HG03432 (cell line): ENCODE measurements around the gene TMED5.
"Not testable (repeated sequence)": the region's sequence is repeated elsewhere in the genome, so short reads cannot be mapped to it uniquely, and the experiment has no call there.

ENCODE experiments used
- ATAC-seq: cut with Tn5 transposase; IDR thresholded peaks from one replicate; pipeline ENCODE4 v1.9.1; 2021; ENCODE audit warnings: mild to moderate bottlenecking, moderate library complexity; ENCODE audit not compliant: unreplicated experiment

The TMED5 gene

DNA sequence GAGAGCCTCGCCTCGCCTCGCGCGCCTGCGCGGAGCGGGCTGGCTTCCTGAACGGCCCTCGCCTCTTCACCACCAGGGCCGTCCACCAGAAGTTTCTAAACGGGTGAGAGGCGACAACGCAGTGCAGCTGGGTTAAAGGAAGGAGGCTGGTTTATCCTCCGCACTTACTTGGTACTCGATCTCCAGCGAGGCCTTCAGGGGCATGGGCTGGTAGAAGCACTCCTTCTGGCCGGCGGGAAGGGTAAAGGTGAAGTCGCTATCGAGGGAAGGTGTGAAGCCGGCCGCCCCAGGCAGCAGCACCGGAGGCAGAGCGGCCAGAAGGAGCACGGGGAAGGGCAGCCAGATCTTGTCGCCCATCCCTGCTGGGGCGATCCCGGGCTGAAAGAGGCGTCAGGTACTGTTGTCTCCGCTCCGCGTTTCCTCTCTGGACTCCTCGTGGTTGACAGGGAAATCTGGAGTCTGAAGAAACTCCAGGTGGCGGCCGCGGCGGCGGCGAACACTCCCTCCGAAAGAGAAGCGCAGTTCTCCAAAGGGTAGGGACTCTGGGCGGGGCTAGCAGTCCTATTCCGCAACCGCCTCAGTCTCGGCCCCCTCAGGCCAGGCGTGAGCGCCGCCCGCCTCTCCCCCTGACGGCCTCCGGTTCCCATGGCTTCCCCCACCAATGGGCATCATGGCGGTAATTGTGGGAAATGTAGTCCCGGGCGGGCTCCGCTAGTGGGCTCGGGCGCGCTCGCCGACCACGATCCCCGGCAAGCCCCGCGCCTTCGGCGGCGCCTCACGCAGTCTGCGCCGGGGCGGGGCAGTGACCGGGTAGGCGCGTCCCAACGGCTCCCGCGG is at the start of gene TMED5:
TSS of gene TMED5 (minus strand) at position 528 of the 837 bp plus-strand sequence. CDS start at position 357, 171 bp downstream.
- ATAC-seq, result peak; percentile 84

DNA sequence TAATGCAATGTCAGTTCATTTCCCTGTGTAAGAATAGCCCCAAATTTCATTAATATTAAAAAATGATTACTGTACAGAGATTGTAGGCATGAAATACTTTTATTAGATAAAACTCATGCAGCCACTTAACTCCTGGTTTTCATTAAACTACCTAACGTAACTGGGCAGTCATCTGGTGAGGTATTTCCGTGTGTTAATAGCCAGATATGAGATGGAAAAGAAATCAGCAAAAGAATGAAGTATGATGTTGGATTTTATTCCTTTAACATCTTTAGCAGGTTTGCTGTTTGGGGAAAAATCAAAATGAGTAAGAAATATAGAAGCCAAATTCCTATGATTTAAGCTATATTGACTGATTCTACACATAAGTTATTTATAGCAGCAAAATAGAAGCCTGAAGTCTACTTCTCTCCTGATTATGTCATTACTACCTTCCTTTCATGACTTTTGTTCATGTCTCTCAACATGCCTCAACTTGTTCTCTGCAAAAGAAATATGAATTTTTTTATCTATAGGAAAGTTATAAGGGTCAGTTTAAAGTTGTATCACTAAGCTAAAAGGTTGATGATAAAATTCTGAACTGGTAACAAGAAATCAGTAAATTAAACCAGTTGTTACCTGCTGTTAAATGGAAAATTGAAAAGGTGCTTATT is 42.9 kb upstream of the TMED5 start:
- ATAC-seq, result no peak

- no peak for ATAC-seq
Observed at GRCh38 chr1:93221913-93222312, 41.7 kb upstream of the TMED5 start.

- ATAC-seq, result not testable (repeated sequence)
Observed at GRCh38 chr1:93220716-93221115, 40.5 kb upstream of the TMED5 start.

- no peak for ATAC-seq
Observed at GRCh38 chr1:93219443-93219842, 39.2 kb upstream of the TMED5 start.

DNA sequence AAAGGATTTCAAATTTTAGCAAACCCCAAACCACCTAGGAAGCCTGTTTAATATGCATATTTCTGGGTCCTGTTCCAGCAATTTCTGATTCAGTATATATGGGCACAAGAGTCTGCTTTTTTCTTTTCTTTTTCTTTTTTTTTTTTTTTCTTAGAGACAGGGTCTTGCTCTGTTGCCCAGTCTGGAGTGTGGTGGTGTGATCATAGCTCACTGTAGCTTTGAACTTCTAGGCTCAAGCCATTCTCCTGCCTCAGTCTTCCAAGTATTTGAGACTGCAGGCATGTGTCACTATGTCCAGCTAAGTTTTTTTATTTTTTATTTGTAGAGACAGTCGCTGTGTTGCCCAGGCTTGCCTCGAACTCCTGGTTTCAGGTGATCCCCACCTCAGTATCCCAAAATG is 35.1 kb upstream of the TMED5 start:
- ATAC-seq, result no peak

GRCh38 chr1:93207211-93207610 is 27.0 kb upstream of the TMED5 start:
- no peak for ATAC-seq

GRCh38 chr1:93206567-93206954 is 26.3 kb upstream of the TMED5 start:
- no peak for ATAC-seq

DNA sequence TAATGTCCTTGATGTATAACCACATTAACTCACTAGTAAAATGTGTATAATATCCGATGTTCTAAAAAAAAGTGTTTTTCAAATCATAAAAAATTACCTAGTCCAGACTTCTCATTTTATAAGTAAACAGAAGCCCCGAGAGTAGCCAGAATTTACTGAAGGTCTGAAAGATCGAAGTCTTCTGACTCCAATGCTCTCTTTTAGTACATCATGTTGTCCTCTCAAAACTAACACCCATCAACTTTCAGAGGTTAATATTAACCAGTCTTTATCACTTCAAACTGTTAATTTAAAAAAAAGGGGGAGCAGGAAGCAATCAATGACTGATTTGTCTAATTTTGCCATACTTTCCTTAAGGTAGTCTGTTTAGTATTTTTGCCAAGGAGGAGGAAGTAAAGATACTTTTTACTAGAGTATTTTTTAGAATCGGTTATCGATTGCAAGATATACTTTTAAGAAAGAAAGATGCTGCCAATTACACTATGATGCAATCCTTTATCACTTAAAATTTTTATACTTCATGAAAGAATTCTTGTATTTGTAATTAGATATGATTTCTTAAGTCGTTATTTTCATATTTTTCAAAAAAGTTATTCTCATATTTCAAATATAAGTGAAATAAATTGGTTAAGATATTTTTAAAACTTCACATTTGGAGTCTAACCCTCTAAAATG is 25.8 kb upstream of the TMED5 start:
- no peak for ATAC-seq

DNA sequence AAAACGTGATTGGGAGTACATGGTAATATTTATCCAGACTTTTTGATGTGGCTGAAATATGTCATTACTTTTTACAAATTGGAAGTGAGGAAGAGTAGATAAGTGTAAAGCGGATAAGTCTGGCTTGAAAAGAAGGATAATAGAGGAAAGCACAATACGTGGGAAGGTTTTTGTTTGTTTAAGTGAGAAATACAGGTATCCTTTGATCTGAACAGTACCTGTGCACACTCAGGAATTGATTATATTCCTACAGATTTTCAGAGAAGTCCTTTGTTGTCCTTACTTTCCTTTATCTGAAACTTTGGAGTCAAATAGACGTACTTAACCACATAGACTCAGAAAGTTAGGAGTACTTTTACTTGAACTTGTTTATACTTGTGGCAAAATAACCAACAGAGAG is 20.5 kb upstream of the TMED5 start:
- no peak for ATAC-seq

DNA sequence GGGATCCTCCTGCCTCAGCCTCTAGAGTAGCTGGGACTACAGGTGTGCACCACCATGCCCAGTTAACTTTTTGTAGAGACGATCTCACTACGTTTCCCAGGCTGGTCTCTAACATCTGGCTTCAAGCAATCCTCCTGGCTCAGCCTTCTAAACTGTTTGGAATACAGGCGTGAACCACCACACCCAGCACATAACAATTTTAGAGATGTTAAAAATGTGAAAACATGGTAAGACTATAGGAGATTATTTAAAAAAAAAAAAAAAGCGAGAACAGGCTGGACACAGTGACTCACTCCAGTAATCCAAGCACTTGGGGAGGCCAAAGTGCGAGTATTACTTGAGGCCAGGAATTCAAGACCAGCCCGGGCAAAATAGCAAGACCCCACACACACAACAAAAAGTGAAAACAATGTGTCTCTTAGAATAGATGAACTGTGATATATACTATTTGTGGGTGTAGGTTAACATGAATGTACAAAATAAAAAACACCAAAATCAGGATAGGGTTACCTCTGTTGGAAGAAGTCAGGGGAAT is 19.9 kb upstream of the TMED5 start:
- no peak for ATAC-seq

- ATAC-seq, result no peak
Observed at GRCh38 chr1:93199150-93199549, 18.9 kb upstream of the TMED5 start.

- ATAC-seq, result no peak
Observed at GRCh38 chr1:93196591-93196990, 16.4 kb upstream of the TMED5 start.

DNA sequence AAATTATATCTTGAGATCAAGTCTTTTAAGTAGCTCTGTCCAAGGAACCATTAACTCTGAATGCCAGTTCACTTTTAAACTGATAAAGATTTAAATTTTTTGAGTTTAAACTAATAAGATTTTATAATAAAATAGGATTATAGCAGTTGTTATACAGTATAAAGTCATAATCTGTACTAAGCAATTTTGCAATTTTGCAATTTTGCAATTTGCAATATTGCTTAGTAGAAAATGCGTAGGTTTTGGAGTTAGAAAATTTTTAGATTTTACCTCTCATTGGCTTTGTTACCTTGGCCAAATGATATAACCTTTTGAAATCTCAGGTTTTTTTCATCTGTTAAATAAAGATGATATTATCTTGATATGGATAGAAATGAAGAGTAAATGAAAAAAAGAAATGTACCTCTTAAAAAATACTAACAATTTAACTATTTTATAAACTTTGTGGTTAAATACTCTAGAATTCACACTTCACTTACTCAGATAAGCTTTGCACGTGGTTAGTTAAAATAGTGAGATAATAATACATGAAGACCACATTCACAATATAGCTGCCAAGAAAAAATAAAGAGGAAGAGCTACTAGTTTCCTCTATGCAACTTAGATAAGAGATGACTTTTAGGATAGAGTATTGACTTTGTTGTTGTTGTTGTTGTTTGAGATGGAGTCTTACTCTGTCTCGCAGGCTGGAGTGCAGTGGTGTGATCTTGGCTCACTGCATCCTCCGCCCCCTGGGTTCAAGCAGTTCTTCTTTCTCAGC is 14.2 kb upstream of the TMED5 start:
- no peak for ATAC-seq

GRCh38 chr1:93190432-93190831 is 10.2 kb upstream of the TMED5 start:
- ATAC-seq, result no peak

GRCh38 chr1:93186667-93187066 is 6.5 kb upstream of the TMED5 start:
- ATAC-seq, result no peak

DNA sequence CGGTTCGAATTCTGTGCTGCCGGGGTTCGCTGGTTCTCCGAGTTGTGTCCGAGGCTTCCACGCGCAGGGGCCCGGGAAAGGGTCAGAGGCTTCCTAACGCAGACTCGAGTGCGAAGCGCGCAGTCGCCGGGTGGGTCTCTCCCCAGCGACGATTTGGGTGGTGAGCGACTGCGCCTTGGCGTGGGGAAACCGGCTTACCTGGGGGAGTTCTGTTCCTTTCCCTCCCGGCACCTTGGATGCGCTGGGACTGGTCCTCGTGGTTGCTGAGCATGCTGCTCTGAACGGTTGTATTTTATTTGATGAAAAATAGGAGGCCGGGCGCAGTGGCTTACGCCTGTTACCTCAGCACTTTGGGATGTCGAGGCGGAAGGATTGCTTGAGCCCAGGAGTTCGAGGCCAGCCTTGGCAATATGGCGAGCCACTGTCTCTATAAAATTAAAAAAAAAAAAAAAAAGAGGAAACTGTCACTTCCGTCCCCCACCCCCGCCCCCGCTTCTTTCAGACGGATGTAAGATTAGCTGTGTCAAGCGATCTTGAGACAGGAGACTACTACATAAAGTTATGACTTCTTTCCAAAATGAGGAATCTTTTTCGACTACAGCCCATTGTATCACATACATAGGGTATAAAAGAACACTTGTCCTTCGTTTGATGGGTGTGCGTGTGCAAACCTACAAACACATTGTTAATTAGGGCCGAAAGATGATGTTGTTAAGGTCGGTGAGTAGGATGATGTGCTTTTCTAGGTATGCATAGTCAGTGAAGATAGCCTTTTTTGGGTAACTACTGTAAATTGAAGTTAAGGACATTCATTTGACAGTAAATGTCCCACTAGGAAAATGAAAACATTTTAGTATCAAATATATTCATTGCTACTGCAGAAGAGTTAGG is 755 bp upstream of the TMED5 start, which contains the start of gene CCDC18:
TSS of gene CCDC18 (plus strand) at position 2 of the 891 bp plus-strand sequence. CDS start 2,638 bp downstream, outside the sequence.
- peak; percentile 14 for ATAC-seq

DNA sequence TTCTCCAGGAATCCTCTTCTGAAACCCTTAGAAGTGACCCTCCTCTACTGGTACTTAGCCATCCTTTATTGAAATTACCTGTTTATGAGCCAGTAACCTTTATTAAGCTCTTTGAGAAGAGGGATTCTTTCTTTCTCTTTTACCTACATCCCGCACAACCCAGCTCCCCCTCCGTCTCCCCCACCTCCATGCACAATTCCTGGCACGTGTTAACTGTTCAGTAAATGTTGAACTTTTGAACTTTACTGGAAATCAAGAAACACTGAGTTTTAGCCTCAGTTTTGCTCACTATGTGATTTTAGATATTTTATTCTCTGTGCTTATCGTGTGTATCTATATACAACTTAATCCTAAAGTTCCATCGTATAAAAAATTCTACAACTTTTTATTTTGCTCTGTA is 1.8 kb downstream of the TMED5 start:
- no peak for ATAC-seq

- no peak for ATAC-seq
Observed at GRCh38 chr1:93177991-93178390, 2.2 kb downstream of the TMED5 start.

GRCh38 chr1:93174638-93175037 is 5.6 kb downstream of the TMED5 start:
- ATAC-seq, result not testable (repeated sequence)
